Trophoblast cell (in vitro differentiated cells and primary cell): ENCODE results near the gene TENM4.

Source experiments
- DNase-seq, 2 donors: peaks; one replicate each; pipeline ENCODE4 v3.0.0-alpha.2; 2016
- H2AFZ ChIP-seq: 2 replicates; pipeline ENCODE4 v1.6.1; 2013; ENCODE audit warnings: low read length, moderate library complexity, mild to moderate bottlenecking; ENCODE audit not compliant: insufficient read depth, poor library complexity
- H2AK5ac ChIP-seq: 2 replicates; pipeline ENCODE4 v1.6.1; 2013; ENCODE audit warnings: mild to moderate bottlenecking, low read length
- H2BK120ac ChIP-seq: 2 replicates; pipeline ENCODE4 v1.6.1; 2013; ENCODE audit warnings: low read length, mild to moderate bottlenecking, moderate library complexity; ENCODE audit not compliant: insufficient read depth, poor library complexity
- H2BK12ac ChIP-seq: 2 replicates; pipeline ENCODE4 v1.6.1; 2013; ENCODE audit warnings: mild to moderate bottlenecking, low read length, moderate library complexity
- H2BK5ac ChIP-seq: 2 replicates; pipeline ENCODE4 v1.6.1; 2013; ENCODE audit warnings: low read length, low read depth, moderate library complexity, mild to moderate bottlenecking; ENCODE audit not compliant: poor library complexity
- H3K14ac ChIP-seq: 2 replicates; pipeline ENCODE4 v1.6.1; 2013; ENCODE audit warnings: mild to moderate bottlenecking, low read length
- H3K18ac ChIP-seq: 2 replicates; pipeline ENCODE4 v1.6.1; 2013; ENCODE audit warnings: mild to moderate bottlenecking, low read length
- H3K23ac ChIP-seq: 2 replicates; pipeline ENCODE4 v1.6.1; 2013; ENCODE audit warnings: low read length
- H3K27ac ChIP-seq: 2 replicates; pipeline ENCODE4 v1.5.1; 2013; ENCODE audit warnings: low read depth, mild to moderate bottlenecking, inconsistent platforms, low read length, moderate library complexity
- H3K27me3 ChIP-seq: 2 replicates; pipeline ENCODE4 v1.6.1; 2013; ENCODE audit warnings: inconsistent platforms, mild to moderate bottlenecking, low read length, moderate library complexity; ENCODE audit not compliant: insufficient read depth
- H3K36me3 ChIP-seq, 2 experiments: 1 replicate in 1 of 2; 2 replicates in 1 of 2; pipeline ENCODE4 v1.6.1; 2013; ENCODE audit warnings: low read length in 2 of 2, mild to moderate bottlenecking in 2 of 2, moderate library complexity in 1 of 2; ENCODE audit not compliant: insufficient read depth in 2 of 2, control insufficient read depth in 1 of 2
- H3K4ac ChIP-seq: 2 replicates; pipeline ENCODE4 v1.6.1; 2013; ENCODE audit warnings: low read depth, mild to moderate bottlenecking, low read length, moderate library complexity
- H3K4me1 ChIP-seq, 2 experiments: 1 replicate in 1 of 2; 2 replicates in 1 of 2; pipeline ENCODE4 v1.6.1; 2013; ENCODE audit warnings: low read length in 2 of 2, mild to moderate bottlenecking in 2 of 2, moderate library complexity in 1 of 2; ENCODE audit not compliant: insufficient read depth in 2 of 2, control insufficient read depth in 1 of 2
- H3K4me2 ChIP-seq: 2 replicates; pipeline ENCODE4 v1.6.1; 2013; ENCODE audit warnings: inconsistent platforms, mild to moderate bottlenecking, low read length, moderate library complexity
- H3K4me3 ChIP-seq: 2 replicates; pipeline ENCODE4 v1.5.1; 2013; ENCODE audit warnings: mild to moderate bottlenecking, low read depth, low read length, inconsistent platforms
- H3K79me1 ChIP-seq: one replicate; pipeline ENCODE4 v1.6.1; 2013; ENCODE audit warnings: low read length
- H3K79me2 ChIP-seq: 2 replicates; pipeline ENCODE4 v1.6.1; 2013; ENCODE audit warnings: low read length, mild to moderate bottlenecking; ENCODE audit not compliant: control insufficient read depth, insufficient read depth, poor library complexity
- H3K9ac ChIP-seq: 2 replicates; pipeline ENCODE4 v1.6.1; 2013; ENCODE audit warnings: mild to moderate bottlenecking, low read length
- H3K9me3 ChIP-seq: 2 replicates; pipeline ENCODE4 v1.6.1; 2013; ENCODE audit warnings: low read depth, mild to moderate bottlenecking, control low read depth, inconsistent platforms, low read length; ENCODE audit not compliant: insufficient read depth
- H4K12ac ChIP-seq: 2 replicates; pipeline ENCODE4 v1.6.1; 2013; ENCODE audit warnings: low read depth, mild to moderate bottlenecking, low read length, moderate library complexity
- H4K8ac ChIP-seq: 2 replicates; pipeline ENCODE4 v1.6.1; 2013; ENCODE audit warnings: low read depth, mild to moderate bottlenecking, low read length, moderate library complexity
- H4K91ac ChIP-seq: one replicate; pipeline ENCODE4 v1.6.1; 2013; ENCODE audit warnings: low read depth, mild to moderate bottlenecking, low read length, moderate library complexity
- WGBS: extraction: QIAGEN DNeasy Blood & Tissue Kit; methylation state at CpG from one replicate; pipeline ENCODE4 v1.1.7; 2013; ENCODE audit warnings: missing lambda C conversion rate; ENCODE audit not compliant: insufficient read length, insufficient coverage; ENCODE audit errors: extremely low coverage; 5-methylcytosine and 5-hydroxymethylcytosine counted together

Gene TENM4

DNA sequence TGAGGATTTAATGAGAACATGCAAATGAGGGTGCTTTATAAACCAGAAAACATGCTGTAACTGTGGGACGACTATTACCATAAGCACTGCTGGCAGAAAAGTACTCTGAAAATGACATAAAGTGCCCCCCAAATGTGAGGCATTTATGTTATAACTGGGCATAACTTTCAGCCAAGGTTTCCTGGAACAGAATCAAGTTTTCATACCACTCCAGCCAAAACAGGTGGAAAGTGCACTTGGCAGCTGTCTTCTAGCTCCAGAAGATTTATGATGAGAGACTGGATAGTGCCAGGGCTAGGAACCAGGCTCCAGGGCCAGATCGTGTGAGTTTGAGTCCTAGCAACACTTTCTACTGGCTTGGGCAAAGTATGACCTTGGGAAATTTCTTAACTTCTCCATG is 339.2 kb downstream of the TENM4 start:
- Histone ChIP-seq H3K9ac (no peak overlapping the region), H3K4me2 (no peak overlapping the region), H3K4ac (no peak overlapping the region), H2BK12ac (peak overlapping the region; percentile 38), H3K27ac (no peak overlapping the region), H4K8ac (no peak overlapping the region), H3K4me1 (peaks cover 13 to 24% of the 10 kb centered on the region in 2 experiments), H3K18ac (no peak overlapping the region), H3K4me3 (no peak overlapping the region), H3K79me2 (peaks cover 7% of the 10 kb centered on the region), H3K23ac (no peak overlapping the region), H3K36me3 (no peaks in the 10 kb centered on the region), H2BK5ac (peak overlapping the region; percentile 24), H2AFZ (no peak overlapping the region), H2AK5ac (peak overlapping the region; percentile 25), H4K12ac (no peak overlapping the region), H3K27me3 (no peaks in the 10 kb centered on the region), H2BK120ac (no peak overlapping the region), H3K79me1 (peaks cover 16% of the 10 kb centered on the region), H3K9me3 (no peaks in the 10 kb centered on the region), H4K91ac (peak overlapping the region; percentile 33), H3K14ac (no peak overlapping the region)
- DNase-seq, result no peak
- no CpG with 5 or more reads among the region's 2 CpGs for WGBS

GRCh38 chr11:79100093-79100910 is 340.5 kb downstream of the TENM4 start:
- no peak overlapping the region for H3K4ac ChIP-seq
- H3K9ac ChIP-seq, result no peak overlapping the region
- H3K9me3 ChIP-seq, result no peaks in the 10 kb centered on the region
- no peak overlapping the region for H2BK5ac ChIP-seq
- H4K8ac ChIP-seq, result no peak overlapping the region
- peak overlapping the region; percentile 41 for H2BK12ac ChIP-seq
- no CpG with 5 or more reads among the region's 9 CpGs for WGBS
- no peak overlapping the region for H3K14ac ChIP-seq
- H4K91ac ChIP-seq, result peak overlapping the region; percentile 40
- H2AK5ac ChIP-seq, result no peak overlapping the region
- no peak overlapping the region for H3K27ac ChIP-seq
- peak overlapping the region; percentile 16 for H2BK120ac ChIP-seq
- no peak overlapping the region for H3K23ac ChIP-seq
- H3K4me2 ChIP-seq, result no peak overlapping the region
- no peaks in the 10 kb centered on the region for H3K36me3 ChIP-seq
- DNase-seq, result peak; percentile 14 to 59
- peaks cover 27% of the 10 kb centered on the region for H3K79me1 ChIP-seq
- no peak overlapping the region for H4K12ac ChIP-seq
- no peak overlapping the region for H3K4me3 ChIP-seq
- no peaks in the 10 kb centered on the region for H3K27me3 ChIP-seq
- peaks cover 24 to 37% of the 10 kb centered on the region in 2 experiments for H3K4me1 ChIP-seq
- H2AFZ ChIP-seq, result no peak overlapping the region
- H3K79me2 ChIP-seq, result peaks cover 14% of the 10 kb centered on the region
- H3K18ac ChIP-seq, result no peak overlapping the region

GRCh38 chr11:79098146-79098545 is 342.7 kb downstream of the TENM4 start:
- H3K79me2 ChIP-seq, result peaks cover 16% of the 10 kb centered on the region
- no CpG with 5 or more reads among the region's 2 CpGs for WGBS
- H3K27ac ChIP-seq, result peak overlapping the region; percentile 85
- no peaks in the 10 kb centered on the region for H3K9me3 ChIP-seq
- no peak overlapping the region for H4K12ac ChIP-seq
- no peak overlapping the region for H3K4me3 ChIP-seq
- H3K18ac ChIP-seq, result peak overlapping the region; percentile 26
- no peak overlapping the region for H2AK5ac ChIP-seq
- no peaks in the 10 kb centered on the region for H3K36me3 ChIP-seq
- peak overlapping the region; percentile 85 for H2BK5ac ChIP-seq
- H2BK120ac ChIP-seq, result peak overlapping the region; percentile 61
- peak; percentile 30 to 62 for DNase-seq
- peak overlapping the region; percentile 78 for H3K14ac ChIP-seq
- H3K4ac ChIP-seq, result peak overlapping the region; percentile 66
- no peaks in the 10 kb centered on the region for H3K27me3 ChIP-seq
- H3K4me1 ChIP-seq, result peaks cover 40 to 53% of the 10 kb centered on the region in 2 experiments
- no peak overlapping the region for H3K23ac ChIP-seq
- no peak overlapping the region for H2AFZ ChIP-seq
- no peak overlapping the region for H3K9ac ChIP-seq
- H4K91ac ChIP-seq, result peak overlapping the region; percentile 83
- peak overlapping the region; percentile 66 for H2BK12ac ChIP-seq
- H4K8ac ChIP-seq, result peak overlapping the region; percentile 11
- peaks cover 43% of the 10 kb centered on the region for H3K79me1 ChIP-seq
- H3K4me2 ChIP-seq, result peak overlapping the region; percentile 5

- Histone ChIP-seq H3K4me1 (peaks cover 41 to 55% of the 10 kb centered on the region in 2 experiments), H3K36me3 (no peaks in the 10 kb centered on the region), H3K4me2 (peak overlapping the region; percentile 54), H3K23ac (no peak overlapping the region), H2BK5ac (peak overlapping the region; percentile 80), H2BK12ac (peak overlapping the region; percentile 58), H3K4ac (peak overlapping the region; percentile 92), H3K79me2 (peaks cover 16% of the 10 kb centered on the region), H3K14ac (peak overlapping the region; percentile 83), H3K27me3 (no peaks in the 10 kb centered on the region), H3K9me3 (no peaks in the 10 kb centered on the region), H3K9ac (no peak overlapping the region), H4K12ac (no peak overlapping the region), H3K18ac (peak overlapping the region; percentile 40), H3K4me3 (no peak overlapping the region), H4K91ac (peak overlapping the region; percentile 91), H4K8ac (peak overlapping the region; percentile 49), H3K79me1 (peaks cover 44% of the 10 kb centered on the region), H3K27ac (peak overlapping the region; percentile 86), H2BK120ac (peak overlapping the region; percentile 92), H2AFZ (no peak overlapping the region), H2AK5ac (no peak overlapping the region)
- WGBS, result no CpG with 5 or more reads among the region's 8 CpGs
- no peak for DNase-seq
These were observed 343.5 kb downstream of the TENM4 start for GRCh38 chr11:79097246-79097875.
